AG08395 (cell line): Measurements from ENCODE around the gene C16orf46.
"Not testable (repeated sequence)": the region's sequence is repeated elsewhere in the genome, so short reads cannot be mapped to it uniquely, and the experiment has no call there.

Experiments used
- DNase-seq: peaks from one replicate; pipeline ENCODE4 v3.0.0; 2012; ENCODE audit warnings: mixed read lengths, low spot score

C16orf46 gene

GRCh38 chr16:81077076-81077940, at the start of gene C16orf46:
C16orf46 (minus strand) TSS chr16:81077238; CDS start chr16:81063955, 13,283 bp downstream.
- DNase-seq = peak; percentile 98

GRCh38 chr16:81123092-81123852, 46.2 kb upstream of the C16orf46 start:
- no peak for DNase-seq

GRCh38 chr16:81121474-81121990, 44.5 kb upstream of the C16orf46 start:
- no peak for DNase-seq

GRCh38 chr16:81117436-81117835, 40.4 kb upstream of the C16orf46 start:
- no peak for DNase-seq

- DNase-seq = no peak
These were observed 39.2 kb upstream of the C16orf46 start for GRCh38 chr16:81116285-81116684.

GRCh38 chr16:81112453-81112852, 35.4 kb upstream of the C16orf46 start:
- no peak for DNase-seq

GRCh38 chr16:81109274-81109673, 32.2 kb upstream of the C16orf46 start:
- DNase-seq = not testable (repeated sequence)

- no peak for DNase-seq
These were observed 30.5 kb upstream of the C16orf46 start for GRCh38 chr16:81107511-81107910.

GRCh38 chr16:81106826-81107503, 29.9 kb upstream of the C16orf46 start:
- DNase-seq = no peak

GRCh38 chr16:81105946-81106345, 28.9 kb upstream of the C16orf46 start:
- DNase-seq = no peak

- DNase-seq = no peak
These were observed 24.7 kb upstream of the C16orf46 start for GRCh38 chr16:81101702-81102101.

GRCh38 chr16:81099958-81100357, 22.9 kb upstream of the C16orf46 start:
- DNase-seq = no peak

- DNase-seq = no peak
These were observed 20.2 kb upstream of the C16orf46 start for GRCh38 chr16:81097230-81097629.

GRCh38 chr16:81096715-81097208, 19.7 kb upstream of the C16orf46 start:
- DNase-seq = no peak

- peak; percentile 99 for DNase-seq
These were observed 19.1 kb upstream of the C16orf46 start, which contains the start of gene GCSH for GRCh38 chr16:81095953-81096714. GCSH (minus strand) TSS chr16:81096395; CDS start chr16:81096278, 117 bp downstream.

GRCh38 chr16:81095653-81095952, 18.6 kb upstream of the C16orf46 start:
- no peak for DNase-seq

GRCh38 chr16:81094771-81095251, 17.8 kb upstream of the C16orf46 start:
- no peak for DNase-seq

GRCh38 chr16:81088836-81089235, 11.8 kb upstream of the C16orf46 start:
- no peak for DNase-seq

GRCh38 chr16:81081014-81081413, 4.0 kb upstream of the C16orf46 start:
- no peak for DNase-seq

- DNase-seq = no peak
These were observed 3.2 kb upstream of the C16orf46 start for GRCh38 chr16:81080233-81080632.

- peak; percentile 88 for DNase-seq
These were observed 417 bp downstream of the C16orf46 start for GRCh38 chr16:81076566-81077075.
